ENCODE measurements around the gene TACC2.

Gene TACC2

GRCh38 chr10:122254831-122255230 lies 265.9 kb downstream of the TACC2 start:
- Histone ChIP-seq H3K4me3 (no peak overlapping the region), H4K20me1 (no peaks in the 10 kb centered on the region; a peak in 1 of 22 replicates), H3K9ac (no peak overlapping the region), H3K9me3 (replicated peaks in 1 of 11) (no peaks in the 10 kb centered on the region), H3K4me2 (no peak overlapping the region), H3K4me1 (peaks cover 10 to 21% (median 14%) of the 10 kb centered on the region in 10 experiments; a peak in 18 of 20 replicates), H3K27ac (no peak overlapping the region), H3K36me3 (peaks cover 0 to 64% (median 32%) of the 10 kb centered on the region in 11 experiments; a peak in 12 of 22 replicates), H3K27me3 (no peaks in the 10 kb centered on the region)
- no peak for TF ChIP-seq Cebpa-rat (IDR thresholded peaks at IDR 0.05)

- H3K27ac ChIP-seq = no peak overlapping the region
- no peaks in the 10 kb centered on the region; a peak in 1 of 22 replicates for H4K20me1 ChIP-seq
- no peak overlapping the region for H3K9ac ChIP-seq
- H3K36me3 ChIP-seq = peaks cover 0 to 56% (median 24%) of the 10 kb centered on the region in 11 experiments; a peak in 12 of 22 replicates
- peaks cover 10 to 19% (median 14%) of the 10 kb centered on the region in 10 experiments; a peak in 18 of 20 replicates for H3K4me1 ChIP-seq
- H3K27me3 ChIP-seq = no peaks in the 10 kb centered on the region
- TF ChIP-seq Cebpa-rat (IDR thresholded peaks at IDR 0.05) = no peak
- no peaks in the 10 kb centered on the region; a peak in 1 of 22 replicates for H3K9me3 ChIP-seq (replicated peaks in 1 of 11)
- no peak overlapping the region for H3K4me3 ChIP-seq
- no peak overlapping the region for H3K4me2 ChIP-seq
These were observed 266.7 kb downstream of the TACC2 start for GRCh38 chr10:122255509-122256301.

DNA sequence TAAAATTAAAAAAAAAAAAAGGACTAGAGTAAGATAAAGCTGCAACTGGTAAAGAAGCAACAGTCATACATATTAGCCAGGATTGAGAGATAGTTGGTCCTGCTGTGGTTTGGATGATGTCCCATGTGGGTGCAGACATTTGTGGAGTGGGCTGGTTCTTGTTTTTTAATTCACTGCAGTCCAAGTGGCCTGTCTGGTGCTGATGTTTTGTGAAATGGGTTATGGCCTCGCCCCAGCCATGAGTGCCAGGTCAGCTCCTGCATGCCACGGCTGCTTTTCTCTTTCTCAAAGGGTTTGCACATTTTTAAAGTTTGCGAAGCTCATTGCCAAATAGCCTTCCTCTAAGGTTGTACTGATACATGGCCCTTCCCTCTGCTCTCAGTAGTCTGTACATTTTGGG lies 268.1 kb downstream of the TACC2 start:
- Histone ChIP-seq H4K20me1 (no peaks in the 10 kb centered on the region; a peak in 1 of 22 replicates), H3K9ac (no peak overlapping the region), H3K27me3 (no peaks in the 10 kb centered on the region), H3K36me3 (peaks cover 0 to 42% (median 24%) of the 10 kb centered on the region in 11 experiments; a peak in 12 of 22 replicates), H3K4me2 (no peak overlapping the region), H3K9me3 (replicated peaks in 1 of 11) (peaks cover 9 to 12% (median 10%) of the 10 kb centered on the region in 11 experiments; a peak in 21 of 22 replicates), H3K4me3 (no peak overlapping the region), H3K27ac (no peak overlapping the region), H3K4me1 (peaks cover 10 to 19% (median 14%) of the 10 kb centered on the region in 10 experiments; a peak in 18 of 20 replicates)
- no peak for TF ChIP-seq Cebpa-rat (IDR thresholded peaks at IDR 0.05)

GRCh38 chr10:122258136-122259074 lies 269.4 kb downstream of the TACC2 start:
- Histone ChIP-seq H3K27me3 (no peaks in the 10 kb centered on the region), H3K4me2 (peak overlapping the region in 8 of 11 experiments; percentile 22 to 57 (median 42); a peak in 15 of 22 replicates), H3K9ac (peak overlapping the region in 2 of 11 experiments; percentile 17 to 24; a peak in 1 of 22 replicates), H3K27ac (no peak overlapping the region), H3K36me3 (peaks cover 0 to 29% (median 16%) of the 10 kb centered on the region in 11 experiments; a peak in 12 of 22 replicates), H3K4me1 (peaks cover 3 to 16% (median 11%) of the 10 kb centered on the region in 10 experiments; a peak in 15 of 20 replicates), H3K4me3 (no peak overlapping the region), H4K20me1 (no peaks in the 10 kb centered on the region; a peak in 1 of 22 replicates), H3K9me3 (replicated peaks in 1 of 11) (peaks cover 21 to 25% (median 22%) of the 10 kb centered on the region in 11 experiments)
- no peak for TF ChIP-seq Cebpa-rat (IDR thresholded peaks at IDR 0.05)

GRCh38 chr10:122259075-122259466 lies 270.1 kb downstream of the TACC2 start:
- Histone ChIP-seq H3K27me3 (no peaks in the 10 kb centered on the region), H3K4me3 (no peak overlapping the region), H4K20me1 (no peaks in the 10 kb centered on the region; a peak in 1 of 22 replicates), H3K27ac (no peak overlapping the region), H3K9me3 (replicated peaks in 1 of 11) (peaks cover 22 to 31% (median 28%) of the 10 kb centered on the region in 11 experiments), H3K4me2 (peak overlapping the region in 8 of 11 experiments; percentile 22 to 57 (median 42); a peak in 11 of 22 replicates), H3K9ac (no peak overlapping the region), H3K36me3 (peaks cover 0 to 22% (median 12%) of the 10 kb centered on the region in 11 experiments; a peak in 11 of 22 replicates), H3K4me1 (peaks cover 3 to 16% (median 11%) of the 10 kb centered on the region in 10 experiments; a peak in 15 of 20 replicates)
- TF ChIP-seq Cebpa-rat (IDR thresholded peaks at IDR 0.05) = no peak

- Histone ChIP-seq H4K20me1 (no peaks in the 10 kb centered on the region), H3K36me3 (peaks cover 0 to 4% (median 0%) of the 10 kb centered on the region in 11 experiments; a peak in 1 of 22 replicates), H3K27me3 (no peaks in the 10 kb centered on the region), H3K27ac (no peak overlapping the region), H3K4me3 (no peak overlapping the region), H3K4me1 (peaks cover 3 to 21% (median 11%) of the 10 kb centered on the region in 10 experiments; a peak in 15 of 20 replicates), H3K9me3 (replicated peaks in 1 of 11) (peaks cover 22 to 31% (median 29%) of the 10 kb centered on the region in 11 experiments), H3K4me2 (no peak overlapping the region), H3K9ac (no peak overlapping the region)
- TF ChIP-seq Cebpa-rat (IDR thresholded peaks at IDR 0.05) = no peak
These were observed 272.6 kb downstream of the TACC2 start for GRCh38 chr10:122261584-122261983.

GRCh38 chr10:122263971-122264370 lies 275.0 kb downstream of the TACC2 start:
- TF ChIP-seq Cebpa-rat (IDR thresholded peaks at IDR 0.05) = no peak
- Histone ChIP-seq H3K9ac (no peak overlapping the region), H3K27ac (no peak overlapping the region), H3K4me2 (no peak overlapping the region), H3K36me3 (peaks cover 0 to 4% (median 0%) of the 10 kb centered on the region in 11 experiments; a peak in 1 of 22 replicates), H3K9me3 (replicated peaks in 1 of 11) (peaks cover 22 to 31% (median 29%) of the 10 kb centered on the region in 11 experiments), H4K20me1 (no peaks in the 10 kb centered on the region), H3K27me3 (no peaks in the 10 kb centered on the region), H3K4me3 (no peak overlapping the region), H3K4me1 (peaks cover 1 to 7% (median 3%) of the 10 kb centered on the region in 10 experiments; a peak in 13 of 20 replicates)

DNA sequence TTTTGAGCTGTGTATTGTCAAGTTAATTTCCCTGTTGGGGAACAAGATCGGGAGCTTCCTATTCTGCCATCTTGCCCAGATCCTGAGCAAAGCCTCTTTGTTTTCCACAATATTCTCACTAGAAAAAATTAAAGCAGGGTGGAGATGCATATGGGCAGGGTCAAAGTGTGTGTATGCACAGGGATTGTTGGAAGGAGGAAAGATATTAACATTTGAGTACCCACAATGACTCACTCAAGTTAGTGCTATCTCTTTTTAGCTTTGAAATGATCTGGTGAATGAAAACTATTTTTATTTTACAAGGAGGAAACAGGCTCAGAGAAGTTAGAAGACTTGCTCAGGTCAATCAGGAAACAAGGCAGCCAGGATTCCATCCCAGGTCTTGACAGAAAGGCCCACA lies 275.5 kb downstream of the TACC2 start:
- peaks cover 0 to 4% (median 0%) of the 10 kb centered on the region in 11 experiments; a peak in 1 of 22 replicates for H3K36me3 ChIP-seq
- H3K4me1 ChIP-seq = peaks cover 0 to 5% (median 0%) of the 10 kb centered on the region in 10 experiments; a peak in 2 of 20 replicates

More for the DNA sequence above, 275.5 kb downstream of the TACC2 start:
- no peaks in the 10 kb centered on the region for H4K20me1 ChIP-seq
- H3K27ac ChIP-seq = no peak overlapping the region
- H3K4me3 ChIP-seq = no peak overlapping the region
- peaks cover 22 to 31% (median 29%) of the 10 kb centered on the region in 11 experiments for H3K9me3 ChIP-seq (replicated peaks in 1 of 11)
- no peaks in the 10 kb centered on the region for H3K27me3 ChIP-seq
- no peak overlapping the region for H3K4me2 ChIP-seq
- no peak overlapping the region for H3K9ac ChIP-seq
- no peak for TF ChIP-seq Cebpa-rat (IDR thresholded peaks at IDR 0.05)

Measured in BLaER1 treated with 17β-estradiol and CSF1 and Interleukin-3, amounts not matched to agents 10 nM and 100 nM (cell line).